NCI-H226 (cell line): ENCODE measurements around the gene SLC29A2.
A peak's percentile ranks its signal among the peaks of the same experiment; 100 is the strongest.
"Not testable (repeated sequence)": the region's sequence is repeated elsewhere in the genome, so short reads cannot be mapped to it uniquely, and the experiment has no call there.

ENCODE experiments used
- DNase-seq: peaks from one replicate; pipeline ENCODE4 v3.0.0-alpha.2; 2015

Gene SLC29A2

DNA sequence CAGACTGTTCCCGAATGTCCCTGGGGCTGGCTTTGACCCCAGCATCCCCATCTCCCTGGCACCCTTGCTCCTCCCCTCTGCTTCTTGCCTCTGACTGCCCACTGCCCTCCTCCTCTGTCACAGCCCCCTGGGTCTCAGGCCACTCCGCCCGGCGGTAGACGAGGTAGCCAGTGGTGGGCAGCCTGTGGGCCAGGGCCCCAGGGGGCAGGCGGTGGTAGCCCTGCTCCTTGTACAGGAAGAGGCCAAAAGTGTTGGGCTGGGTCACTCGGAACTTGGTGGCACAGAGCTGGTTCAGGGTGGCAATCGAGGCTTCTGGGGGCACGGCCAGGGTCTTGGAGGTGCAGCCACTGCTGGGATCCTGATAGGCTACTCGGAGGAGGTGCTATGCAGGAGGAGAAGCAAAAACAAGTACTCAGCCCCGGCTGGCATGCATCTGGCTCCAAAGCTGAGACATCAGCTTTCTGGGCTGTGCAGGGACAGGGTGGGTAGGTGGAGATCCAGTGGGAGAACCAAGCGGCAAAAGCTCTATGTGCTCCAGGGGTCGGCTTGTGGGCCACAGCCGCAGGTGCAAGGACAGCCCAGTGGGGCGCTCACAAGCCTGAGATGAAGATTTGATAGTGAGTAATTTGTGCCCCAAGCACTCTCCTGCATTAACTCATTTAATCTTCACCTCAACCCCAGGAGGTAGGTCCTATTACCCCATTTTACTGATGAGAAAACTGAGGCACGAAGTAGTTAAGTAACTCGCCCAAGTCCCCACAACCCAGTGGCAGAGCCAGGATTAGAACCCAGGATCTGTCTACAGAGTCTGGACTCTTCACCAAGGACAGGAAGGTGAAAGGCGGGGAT is 39.0 kb downstream of the SLC29A2 start:
- DNase-seq, result no peak

DNA sequence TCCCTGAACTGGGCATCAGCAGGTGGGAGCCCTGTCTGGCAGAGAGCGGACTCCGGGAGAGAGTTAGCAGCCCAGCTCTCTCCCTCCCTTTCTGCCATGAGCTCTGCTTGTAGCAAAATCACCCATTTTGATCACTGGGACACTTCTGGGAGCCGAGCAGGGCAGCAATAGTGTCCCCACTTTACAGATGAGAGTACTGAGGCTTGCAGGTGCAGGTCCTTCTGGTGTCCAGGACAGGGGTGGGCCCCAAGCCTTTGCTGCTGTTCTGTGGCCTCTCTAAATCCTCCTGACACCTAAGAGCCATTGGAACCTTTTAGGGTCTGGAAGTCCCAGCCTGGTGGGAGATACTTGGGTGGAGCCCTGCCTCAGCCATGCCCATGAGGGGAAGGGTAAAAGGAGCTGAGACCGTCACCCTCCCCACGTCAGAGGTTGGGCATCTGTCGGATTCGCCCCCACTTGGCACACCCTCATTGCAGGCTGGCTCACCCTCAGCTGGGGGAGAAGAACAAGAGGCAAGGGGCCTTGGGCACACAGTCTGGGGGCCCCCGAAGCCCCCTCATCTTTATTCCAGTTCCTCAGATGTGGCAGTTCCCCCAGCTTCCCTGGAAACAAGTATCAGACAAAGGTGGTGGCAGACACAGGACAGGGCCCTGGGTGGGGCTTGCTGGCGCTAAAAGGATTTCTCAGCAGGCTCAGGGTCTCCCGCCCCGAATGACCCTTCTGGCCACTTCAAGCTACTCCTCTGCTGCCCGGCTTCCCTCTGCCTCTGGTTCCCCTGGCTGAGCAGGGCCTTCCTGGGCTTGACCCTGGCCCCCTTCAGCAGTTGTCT is 39.8 kb downstream of the SLC29A2 start:
- DNase-seq, result no peak

DNA sequence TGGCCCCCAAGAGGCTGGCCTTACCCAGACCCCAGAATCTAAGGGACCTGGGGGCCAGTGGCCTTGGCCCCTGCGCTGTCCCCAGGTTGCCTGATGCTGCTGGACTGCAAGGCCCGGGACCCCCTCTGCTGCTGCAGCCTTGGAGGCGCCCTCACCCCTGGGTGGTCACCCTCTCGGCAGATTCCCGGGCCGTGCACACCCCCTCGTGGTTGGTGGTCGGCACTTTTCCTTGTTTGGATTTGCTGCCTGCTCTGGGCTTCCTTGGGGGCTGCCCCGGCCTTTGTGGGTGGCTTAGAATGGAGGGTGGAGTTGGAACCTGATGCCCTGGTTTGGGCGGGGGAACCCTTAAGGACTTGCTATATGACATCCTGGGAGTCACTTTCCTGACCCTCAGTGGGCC is 40.6 kb downstream of the SLC29A2 start:
- no peak for DNase-seq

DNA sequence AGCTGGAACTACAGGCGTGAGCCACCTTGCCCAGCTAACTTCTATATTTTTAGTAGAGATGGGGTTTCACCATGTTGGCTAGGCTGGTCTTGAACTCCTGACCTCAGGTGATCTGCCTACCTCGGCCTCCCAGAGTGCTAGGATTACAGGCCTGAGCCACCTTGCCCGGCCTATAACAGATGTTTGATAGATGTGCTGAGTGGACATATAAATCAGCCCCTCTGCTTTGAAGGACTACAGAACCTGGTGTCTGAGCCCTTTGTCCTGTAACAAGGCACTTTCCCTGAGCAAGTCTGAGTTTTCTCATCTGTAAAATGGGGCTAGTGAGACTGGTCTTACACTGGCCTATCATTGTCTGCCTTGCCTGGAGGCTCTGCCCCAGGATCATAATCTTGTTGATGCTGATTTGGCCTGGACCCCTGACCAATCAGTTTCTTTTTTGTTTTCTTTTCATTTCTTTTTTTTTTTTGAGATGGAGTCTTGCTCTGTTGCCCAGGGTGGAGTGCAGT is 42.3 kb downstream of the SLC29A2 start:
- no peak for DNase-seq

DNA sequence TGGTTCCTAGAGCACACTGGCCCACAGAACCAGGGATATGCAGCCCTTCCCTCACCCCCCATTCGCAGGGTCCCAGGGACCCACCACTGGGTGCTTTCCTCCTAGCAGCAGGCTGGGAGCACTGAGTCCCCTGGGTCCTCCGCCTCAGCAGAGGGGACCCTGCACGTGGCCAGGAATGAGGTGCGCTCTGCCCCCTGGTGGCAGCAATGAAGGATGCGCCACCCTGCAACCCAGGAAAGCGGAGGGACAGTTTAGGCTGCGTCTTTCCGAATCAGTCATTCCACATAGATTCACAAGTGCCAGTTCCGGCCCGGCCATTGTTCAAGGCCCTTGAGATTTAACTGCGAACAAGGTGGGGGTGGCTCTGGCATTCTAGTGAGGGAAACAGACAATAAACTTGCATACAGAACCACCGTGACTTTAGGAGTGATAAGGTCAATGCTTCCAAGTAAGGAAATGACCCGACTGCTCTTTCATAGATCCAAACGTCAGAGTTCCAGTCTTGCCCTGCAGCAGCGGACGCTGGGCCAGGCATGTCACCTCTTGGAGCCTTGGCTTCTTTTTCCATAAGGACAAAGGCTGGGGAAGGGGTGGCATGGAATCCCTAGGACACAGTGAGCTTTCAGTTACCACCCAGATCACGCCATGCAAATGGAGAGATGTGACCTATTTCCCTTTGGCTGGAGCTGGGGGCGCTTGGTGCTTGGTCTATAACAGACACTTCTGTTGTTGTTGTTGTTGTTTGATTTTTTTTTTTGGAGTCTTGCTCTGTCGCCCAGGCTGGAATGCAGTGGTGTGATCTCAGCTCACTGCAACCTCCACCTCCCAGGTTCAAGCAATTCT is 43.0 kb downstream of the SLC29A2 start:
- DNase-seq, result peak; percentile 57

DNA sequence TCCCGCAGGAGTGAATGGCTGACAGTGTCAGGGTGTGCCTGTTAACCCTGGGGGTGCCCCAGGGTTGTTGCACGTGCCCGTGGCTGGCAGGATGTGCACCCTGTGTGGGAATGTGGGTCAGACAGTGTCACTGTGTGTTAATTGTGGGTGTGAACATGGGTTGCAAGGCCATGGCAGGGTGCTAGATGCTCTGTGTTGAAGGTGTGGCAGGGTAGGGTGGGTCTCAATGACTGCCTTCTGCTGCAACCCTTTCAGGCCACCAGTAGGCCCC is 43.6 kb downstream of the SLC29A2 start:
- DNase-seq, result peak; percentile 26

DNA sequence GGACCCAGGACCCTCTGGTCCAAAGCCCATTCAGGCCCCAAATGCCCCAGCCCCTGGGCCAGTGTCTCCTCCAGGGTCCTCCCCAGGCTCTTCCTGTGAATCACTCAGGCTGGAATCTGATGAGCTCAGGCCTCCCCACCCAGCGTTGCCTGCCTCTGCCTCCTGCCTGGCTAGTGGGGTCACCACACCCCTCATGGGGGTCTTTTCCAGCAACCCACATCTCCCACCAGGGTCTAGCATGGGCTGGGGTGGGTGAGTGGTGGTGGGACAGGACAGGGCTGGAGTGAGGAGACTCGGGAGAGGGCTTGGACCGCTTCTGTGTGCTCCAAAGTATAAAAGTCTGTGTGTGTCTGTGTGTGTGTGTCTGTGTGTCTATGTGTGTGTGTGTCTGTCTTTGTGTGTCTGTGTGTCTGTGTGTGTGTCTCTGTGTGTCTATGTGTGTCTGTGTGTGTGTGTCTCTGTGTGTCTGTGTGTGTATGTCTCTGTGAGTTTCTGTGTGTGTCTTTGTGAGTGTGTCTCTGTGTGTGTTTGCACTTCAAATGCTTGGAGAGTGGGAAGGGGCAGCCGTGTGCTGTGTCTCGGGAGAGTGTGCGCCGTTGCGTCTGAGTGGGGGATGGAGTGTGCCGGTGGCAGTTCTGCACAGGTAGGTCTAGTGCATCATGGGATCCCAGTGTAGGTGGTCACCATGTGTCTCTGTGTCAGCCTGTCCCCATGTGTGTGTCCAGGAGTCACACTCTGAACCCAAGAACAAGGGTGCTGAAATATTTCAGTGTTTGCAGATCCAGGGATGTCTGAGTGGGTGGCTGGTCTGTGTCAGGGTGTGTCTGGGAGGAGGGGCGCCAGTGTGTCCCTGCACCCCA is 44.2 kb downstream of the SLC29A2 start:
- peak; percentile 79 for DNase-seq

DNA sequence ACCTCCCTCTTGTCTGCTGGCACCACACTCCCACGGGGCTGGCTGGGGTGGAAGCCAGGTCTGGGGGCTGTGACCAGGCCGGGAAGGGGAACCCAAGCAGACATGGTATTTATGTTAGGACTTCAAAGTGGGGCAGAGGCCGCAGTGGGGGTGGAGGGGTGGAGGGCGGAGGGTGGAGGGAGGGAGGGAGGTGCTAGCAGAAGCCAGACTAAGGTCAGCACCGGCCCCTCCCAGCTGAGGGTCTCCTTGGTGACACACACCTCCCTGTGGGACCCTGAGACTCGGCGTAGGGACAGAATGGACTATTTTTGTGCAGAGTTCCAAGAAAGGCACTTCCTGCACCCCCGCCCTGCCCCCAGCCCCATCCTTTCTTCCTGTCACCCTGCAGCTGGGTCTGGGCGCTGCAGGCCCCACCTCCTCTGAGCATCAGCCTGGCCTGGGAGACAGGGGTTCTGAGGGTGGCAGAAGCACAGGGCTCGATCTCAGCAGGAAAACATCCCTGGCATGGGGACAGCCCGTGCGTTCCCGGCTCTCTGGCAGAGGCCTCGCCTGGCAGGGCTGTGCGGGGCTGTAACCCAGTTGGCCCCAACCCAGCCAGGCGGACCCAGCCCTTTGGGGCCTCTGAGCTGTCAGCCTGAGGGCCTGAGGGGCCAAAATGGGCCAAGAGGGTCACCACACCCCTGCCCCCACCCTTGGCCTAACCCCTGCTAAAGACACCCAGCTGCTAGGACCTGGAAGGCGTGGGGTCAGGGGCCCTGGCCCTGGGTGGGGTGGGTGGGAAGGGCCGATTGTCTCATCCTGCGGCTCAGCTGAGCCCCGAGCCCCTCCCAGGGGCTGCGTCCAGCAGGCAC is 45.1 kb downstream of the SLC29A2 start:
- DNase-seq, result peak; percentile 68

DNA sequence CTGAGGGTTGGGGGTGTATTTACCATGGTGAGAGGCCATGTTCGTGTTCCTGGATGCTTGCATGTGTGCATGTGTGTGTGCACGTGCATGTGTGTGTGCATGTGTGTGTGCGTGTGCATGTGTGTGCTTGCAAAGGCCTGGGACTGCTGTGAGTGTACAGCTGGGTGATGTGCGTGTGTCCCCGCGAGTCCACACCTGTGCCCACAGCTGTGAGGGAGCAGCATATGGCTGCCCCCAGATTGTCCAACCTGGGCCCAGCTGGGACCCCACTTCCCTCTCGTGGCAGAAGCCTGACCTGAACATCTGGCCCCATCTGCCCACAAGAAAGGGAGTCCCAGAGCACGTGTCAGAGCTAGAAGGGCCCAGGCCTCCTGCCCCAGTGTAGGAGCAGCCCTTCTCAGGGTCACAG is 46.3 kb downstream of the SLC29A2 start:
- no peak for DNase-seq

DNA sequence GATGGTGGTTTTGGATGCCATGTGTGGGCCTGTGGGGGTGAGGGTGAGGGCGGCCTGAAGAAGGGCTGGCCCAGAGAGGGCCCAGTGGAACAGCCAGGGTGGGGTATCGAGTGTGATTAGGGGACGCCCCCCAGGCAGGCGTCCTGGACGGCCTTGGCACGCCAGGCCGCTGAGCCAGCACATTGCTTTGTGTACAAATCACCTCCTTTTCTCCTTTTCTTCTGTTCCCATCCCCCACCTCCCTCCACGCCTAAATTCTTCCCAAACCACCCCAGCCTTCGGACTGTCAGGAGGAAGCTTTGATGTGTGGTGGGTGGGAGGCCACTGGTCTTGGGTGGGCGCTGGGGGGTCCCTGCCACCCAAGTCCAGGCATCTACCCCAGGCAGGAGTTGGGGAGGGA is 46.9 kb downstream of the SLC29A2 start:
- DNase-seq, result peak; percentile 57

DNA sequence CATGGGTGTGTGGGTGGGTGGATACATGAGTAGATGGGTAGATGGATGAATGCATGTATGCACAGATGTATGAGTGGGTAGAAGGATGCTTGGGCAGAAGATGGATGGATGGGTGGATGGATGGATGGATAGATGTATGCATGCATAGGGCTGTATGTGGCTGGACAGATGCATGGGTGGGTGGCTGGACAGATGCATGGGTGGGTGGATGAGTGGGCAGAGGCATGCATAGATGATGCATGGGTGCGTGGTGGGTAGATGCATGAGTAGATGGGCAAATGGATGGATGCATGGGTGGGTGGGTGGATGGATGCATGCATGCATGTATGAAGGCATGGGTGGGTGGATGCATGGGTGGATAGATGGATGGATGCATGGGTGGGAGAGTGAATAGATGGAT is 47.9 kb downstream of the SLC29A2 start:
- DNase-seq, result no peak

DNA sequence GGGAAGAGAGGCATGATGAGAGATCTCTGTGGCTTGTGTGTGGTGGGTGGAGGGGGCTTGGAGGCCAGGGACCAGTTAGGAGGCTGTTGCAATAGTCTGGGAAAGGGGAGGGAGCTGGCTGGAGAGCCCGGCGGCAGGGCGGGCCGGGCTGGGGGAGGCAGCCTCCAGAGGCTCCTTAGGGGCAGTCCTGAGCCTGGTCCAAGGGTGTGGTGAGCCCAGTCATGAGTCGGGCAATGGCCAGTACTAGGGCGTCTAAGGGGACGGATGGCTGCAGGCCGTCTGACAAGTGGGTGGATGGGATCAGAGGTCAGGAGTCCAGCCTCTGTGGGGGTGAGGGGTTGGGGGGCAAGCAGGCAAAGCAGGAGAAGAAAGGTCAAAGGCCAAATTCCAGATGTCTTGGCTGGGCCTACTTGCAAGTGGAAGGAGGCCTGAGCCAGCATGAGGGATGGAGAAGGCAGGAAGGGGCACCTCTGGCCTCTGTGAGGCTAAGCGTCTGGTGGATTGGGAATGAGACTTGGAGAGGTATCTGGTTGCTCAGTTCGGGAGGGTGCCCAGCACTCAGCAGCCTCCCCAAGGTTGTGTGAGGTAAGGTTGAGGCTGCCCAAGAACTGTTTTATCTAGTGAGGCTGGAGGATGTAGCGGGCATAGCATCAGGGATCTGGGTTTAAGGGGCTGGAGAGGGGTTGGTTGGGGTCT is 48.7 kb downstream of the SLC29A2 start:
- no peak for DNase-seq

DNA sequence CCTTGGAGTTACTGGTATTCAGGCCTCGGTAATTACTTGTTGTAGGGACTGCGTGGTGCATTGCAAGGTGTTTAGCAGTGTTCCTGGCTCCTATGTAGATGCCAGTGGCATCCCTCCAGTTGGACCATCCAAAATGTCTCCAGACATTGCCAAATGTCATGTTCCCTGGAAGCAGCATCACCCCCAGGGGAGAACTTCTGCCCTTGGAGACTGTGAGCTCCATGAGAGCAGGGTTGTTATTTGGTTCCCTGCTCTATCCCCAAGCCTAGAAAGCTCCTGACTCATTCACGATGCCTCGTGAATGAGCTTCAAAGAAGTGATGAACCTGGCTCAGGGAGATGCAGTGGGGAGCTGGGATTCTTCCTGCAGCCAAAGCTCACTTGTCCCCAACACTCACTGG is 50.0 kb downstream of the SLC29A2 start:
- DNase-seq, result no peak

DNA sequence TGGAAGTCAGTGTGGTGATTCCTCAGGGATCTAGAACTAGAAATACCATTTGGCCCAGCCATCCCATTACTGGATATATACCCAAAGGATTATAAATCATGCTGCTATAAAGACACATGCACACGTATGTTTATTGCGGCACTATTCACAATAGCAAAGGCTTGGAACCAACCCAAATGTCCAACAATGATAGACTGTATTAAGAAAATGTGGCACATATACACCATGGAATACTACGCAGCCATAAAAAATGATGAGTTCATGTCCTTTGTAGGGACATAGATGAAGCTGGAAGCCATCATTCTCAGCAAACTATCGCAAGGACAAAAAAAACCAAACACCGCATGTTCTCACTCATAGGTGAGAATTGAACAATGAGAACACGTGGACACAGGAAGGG is 50.8 kb downstream of the SLC29A2 start:
- not testable (repeated sequence) for DNase-seq

DNA sequence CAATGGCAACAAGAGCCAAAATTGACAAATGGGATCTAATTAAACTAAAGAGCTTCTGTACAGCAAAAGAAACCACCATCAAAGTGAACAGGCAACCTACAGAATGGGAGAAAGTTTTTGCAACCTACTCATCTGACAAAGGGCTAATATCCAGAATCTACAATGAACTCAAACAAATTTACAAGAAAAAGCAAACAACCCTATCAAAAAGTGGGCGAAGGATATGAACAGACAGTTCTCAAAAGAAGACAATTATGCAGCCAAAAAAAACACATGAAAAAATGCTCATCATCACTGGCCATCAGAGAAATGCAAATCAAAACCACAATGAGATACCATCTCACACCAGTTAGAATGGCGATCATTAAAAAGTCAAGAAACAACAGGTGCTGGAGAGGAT is 51.3 kb downstream of the SLC29A2 start:
- DNase-seq, result not testable (repeated sequence)

DNA sequence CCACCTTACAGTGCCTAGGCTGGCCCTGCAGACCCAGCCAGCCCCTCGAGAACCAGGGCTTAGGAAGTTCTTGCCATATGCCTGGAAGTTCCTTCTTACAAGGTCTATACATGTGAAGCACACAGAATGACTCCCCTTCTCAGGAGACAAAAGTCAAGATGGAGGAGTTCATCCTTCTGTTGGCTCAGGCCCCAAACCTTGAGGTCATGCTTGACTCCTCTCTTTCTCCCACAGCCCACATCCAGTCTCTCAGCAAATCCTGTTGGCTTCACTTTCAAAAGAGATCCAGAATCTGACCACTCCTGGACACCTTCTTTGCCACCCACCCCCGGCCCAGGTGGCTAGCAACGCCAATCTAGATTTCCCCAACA is 53.0 kb downstream of the SLC29A2 start:
- DNase-seq, result peak; percentile 64

DNA sequence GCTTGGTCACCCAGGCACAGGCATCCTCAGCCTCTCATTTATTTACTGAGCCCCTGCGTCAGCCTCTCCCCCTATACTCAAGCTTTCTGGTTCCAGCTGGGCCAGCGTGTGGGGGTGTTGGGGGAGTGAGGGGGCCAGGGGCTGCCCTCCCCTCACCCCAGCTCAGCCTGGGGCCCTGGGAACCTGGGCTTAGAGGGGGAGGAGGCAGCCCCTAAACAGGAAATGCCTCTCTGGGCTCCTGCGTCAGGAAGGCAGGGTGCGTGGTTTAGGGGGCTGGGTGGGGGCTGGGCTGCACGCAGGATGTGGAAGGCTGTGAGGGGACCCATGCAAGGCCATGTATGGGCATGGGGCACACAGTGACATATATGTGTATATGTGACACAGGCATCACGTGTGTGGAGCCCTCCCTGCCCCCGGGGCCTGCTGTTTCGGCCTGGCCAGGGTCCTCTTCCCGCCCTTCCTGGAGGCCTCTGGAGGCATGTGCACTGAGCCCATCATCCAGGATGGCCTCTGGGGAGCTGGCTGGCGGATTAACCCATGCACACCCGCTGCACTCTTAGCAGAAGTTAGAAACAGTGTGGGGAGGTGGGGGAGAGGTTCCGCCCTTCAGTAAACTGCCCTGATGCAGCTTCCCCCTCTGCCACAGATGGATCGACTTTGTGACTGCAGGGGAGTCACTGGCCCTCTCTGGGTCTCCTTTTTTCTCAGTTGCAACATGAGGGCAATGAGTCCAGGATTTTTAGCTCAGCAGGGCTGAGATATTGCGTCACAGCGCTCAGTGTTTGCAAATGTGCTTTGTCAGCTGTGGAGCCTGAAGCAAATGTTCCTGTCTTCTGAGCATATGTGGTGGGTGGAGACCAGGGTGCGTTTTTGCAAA is 53.6 kb downstream of the SLC29A2 start:
- peak; percentile 69 for DNase-seq

DNA sequence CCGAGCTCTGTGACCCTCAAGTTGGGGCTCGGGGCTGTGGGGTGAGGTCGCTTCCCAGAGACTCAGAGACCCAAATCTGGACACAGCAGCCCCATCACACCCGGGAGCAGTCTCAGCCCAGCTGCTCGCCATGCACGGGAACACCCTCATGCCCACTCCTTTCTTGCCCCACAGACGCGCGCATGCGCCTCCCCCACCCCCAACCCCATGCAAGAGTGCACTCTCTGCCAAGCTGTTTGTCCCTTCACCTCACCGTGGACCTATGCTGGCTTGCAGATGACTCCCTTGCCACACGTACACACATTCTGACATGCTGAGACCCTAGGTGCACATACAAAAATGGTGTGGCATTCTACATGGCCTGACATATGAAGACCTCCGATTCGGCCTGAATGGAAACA is 54.2 kb downstream of the SLC29A2 start:
- DNase-seq, result no peak

DNA sequence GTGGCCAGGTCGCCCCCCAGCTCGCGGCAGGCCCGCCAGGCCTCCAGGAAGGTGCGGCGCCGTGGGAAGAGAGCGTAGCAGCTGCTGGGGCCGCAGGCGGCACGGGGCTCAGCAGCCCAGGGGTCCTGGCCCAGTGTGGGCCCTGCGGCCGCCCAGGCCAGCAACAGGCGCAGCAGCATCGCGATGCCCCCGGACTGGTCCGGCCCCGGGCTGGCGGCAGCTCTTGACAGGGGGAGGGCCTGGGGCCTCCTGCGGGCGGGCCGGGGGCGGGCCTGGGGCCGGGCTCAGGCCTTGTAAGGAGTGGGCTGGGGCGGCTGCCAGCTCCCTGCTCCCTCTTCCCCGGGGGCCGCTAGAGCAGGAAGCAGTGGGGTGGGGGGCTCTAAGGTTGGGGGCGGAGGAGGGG is 54.7 kb downstream of the SLC29A2 start, which contains the start of gene CD248:
TSS of gene CD248 (minus strand) at position 196 of the 403 bp plus-strand sequence. CDS start at position 179, 17 bp downstream.
- DNase-seq, result no peak
